WI38 (cell line): Measurements from ENCODE around the gene PSMC3.

Experiments
- H3K4me3 ChIP-seq: 2 replicates; pipeline ENCODE4 v1.5.1; 2011; ENCODE audit warnings: low read depth, mild to moderate bottlenecking, control low read depth, low read length
- CTCF ChIP-seq: IDR thresholded peaks from 2 replicates; pipeline ENCODE4 v1.5.1; 2012; ENCODE audit warnings: low read depth, mild to moderate bottlenecking, control low read depth, low read length

The PSMC3 gene

GRCh38 chr11:47392546-47393162, 33.6 kb downstream of the PSMC3 start:
- no peak overlapping the region for H3K4me3 ChIP-seq
- TF ChIP-seq CTCF: no peak

DNA sequence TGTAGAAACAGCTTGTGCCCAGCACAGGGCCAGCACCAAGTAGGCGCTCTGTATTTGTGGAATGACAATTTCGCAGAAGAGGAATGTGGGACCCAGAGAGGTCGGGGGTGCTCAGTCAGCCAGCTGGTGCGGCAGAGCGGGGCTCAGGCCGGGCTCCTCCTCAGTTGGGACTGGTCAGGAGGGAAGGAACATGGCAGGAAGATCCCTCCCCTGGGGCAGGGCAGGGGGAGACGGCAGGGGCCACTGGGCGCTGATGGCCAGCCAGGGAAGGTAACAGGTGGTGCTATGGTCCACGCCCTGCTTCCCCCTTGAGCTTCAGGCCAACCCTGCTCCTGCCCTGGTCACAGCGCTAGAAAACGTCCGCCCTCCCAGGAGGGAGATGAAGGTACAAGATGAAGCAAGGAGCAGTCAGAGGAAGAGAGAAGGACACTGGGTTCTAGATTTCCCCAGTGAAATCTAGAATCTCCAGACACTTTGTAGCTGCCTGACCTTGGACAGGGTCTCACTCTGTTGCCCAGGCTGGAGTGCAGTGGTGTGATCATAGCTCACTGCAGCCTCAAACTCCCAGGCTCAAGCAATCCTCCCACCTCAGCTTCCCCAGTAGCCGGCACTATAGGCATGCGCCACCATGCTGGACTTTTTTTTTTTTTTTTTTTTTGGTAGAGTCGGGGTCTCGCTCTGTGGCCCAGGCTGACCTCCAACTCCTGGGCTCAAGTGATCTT, 34.4 kb downstream of the PSMC3 start:
- TF ChIP-seq CTCF: no peak
- no peak overlapping the region for H3K4me3 ChIP-seq

DNA sequence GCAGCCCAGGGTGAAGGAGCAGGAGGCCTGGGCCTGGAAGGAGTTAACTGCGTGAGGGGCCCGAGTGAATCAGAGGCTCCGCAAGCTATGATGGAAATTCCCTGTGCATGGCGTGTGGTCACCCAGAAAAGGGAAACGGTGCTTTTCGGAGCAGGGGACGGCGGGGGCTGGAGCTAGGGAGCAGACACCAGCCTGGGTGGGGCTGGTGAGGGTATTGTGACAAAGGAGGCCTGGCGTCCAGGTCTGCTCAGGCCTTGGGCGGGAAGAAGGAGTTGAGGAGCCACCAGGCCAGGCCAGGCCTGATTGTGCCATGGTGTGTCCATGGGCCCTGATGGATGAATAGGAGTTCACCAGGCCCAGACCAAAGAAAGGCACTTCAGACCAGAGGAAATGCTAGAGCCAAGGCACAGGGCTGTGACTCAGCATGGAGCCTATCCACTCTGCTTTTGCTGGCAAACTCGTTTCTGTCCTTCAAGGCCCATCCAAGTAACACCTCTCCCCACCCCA, 35.1 kb downstream of the PSMC3 start:
- H3K4me3 ChIP-seq: no peak overlapping the region
- no peak for TF ChIP-seq CTCF

GRCh38 chr11:47390422-47390760, 35.8 kb downstream of the PSMC3 start:
- no peak for TF ChIP-seq CTCF
- no peak overlapping the region for H3K4me3 ChIP-seq

DNA sequence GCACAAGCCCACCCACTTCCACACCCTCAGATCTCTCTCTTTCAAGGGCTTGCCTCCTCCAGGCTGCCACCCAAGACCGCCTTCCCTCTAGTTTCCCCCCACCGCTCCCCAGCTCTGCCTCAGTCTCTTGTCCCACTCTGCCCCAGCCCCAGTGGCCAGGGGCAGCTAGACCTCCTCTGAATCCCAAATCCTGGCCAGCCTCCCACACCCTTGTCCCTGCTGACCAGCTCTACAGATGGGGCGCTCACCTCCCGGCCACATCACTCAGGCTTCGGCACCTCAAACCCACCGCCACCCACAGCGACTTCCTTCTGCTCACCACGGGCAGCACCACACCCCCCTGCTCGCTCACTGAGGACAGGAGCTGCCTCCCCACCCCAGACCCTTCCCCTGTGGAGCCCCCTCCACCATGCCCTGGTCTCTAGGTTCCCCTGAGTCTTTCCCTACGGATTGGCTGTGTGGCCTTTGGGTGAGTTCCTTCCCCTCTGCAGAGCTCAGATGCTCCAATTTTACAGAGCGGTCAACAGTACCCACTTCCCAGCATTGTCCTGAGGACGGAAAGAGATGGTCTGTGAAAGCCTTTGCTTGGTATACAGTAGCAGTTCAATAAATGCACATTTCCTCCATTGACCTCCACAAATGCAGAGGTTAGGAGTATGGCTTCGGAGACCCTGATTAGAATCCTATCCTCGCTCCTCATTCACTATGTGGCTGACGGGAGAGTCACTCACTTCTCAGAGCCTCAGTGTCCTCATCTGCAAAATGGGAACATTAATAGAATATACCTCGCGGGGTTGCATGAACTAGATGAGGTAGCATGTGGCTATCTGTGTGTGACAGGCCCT, 36.4 kb downstream of the PSMC3 start:
- no peak for TF ChIP-seq CTCF
- no peak overlapping the region for H3K4me3 ChIP-seq

- no peak for TF ChIP-seq CTCF
- H3K4me3 ChIP-seq: no peak overlapping the region
Measured at GRCh38 chr11:47388697-47389576, 37.3 kb downstream of the PSMC3 start.
